Omental fat pad (tissue), 4 donors: ENCODE measurements around the gene FOXI1. TPM values are rescaled to one million over a fixed set of nuclear protein-coding genes. Genes with fewer than 3 reads are reported as not detected.

Experiments used
- ATAC-seq: fragments of 150-250 bp; one replicate; pipeline ENCODE4 v1.9.1; 2016; ENCODE audit warnings: mild to moderate bottlenecking, moderate library complexity; ENCODE audit not compliant: low FRiP score
- DNase-seq: peaks from one replicate; pipeline ENCODE4 v3.0.0-alpha.2; 2019; ENCODE audit warnings: low spot score
- total RNA-seq, 4 donors: library from RNA; depleted of rRNA; stranded (reverse); fragments of >200 nt; gene quantifications; one replicate each; pipeline ENCODE4 v1.1.0, GENCODE V29; 2016
- TF ChIP-seq, protein P1 (sequence below), 3 donors: fragments of 450-650 bp; IDR thresholded peaks; one replicate each; pipeline ENCODE4 v1.5.1; 2016 to 2017; ENCODE audit warnings: antibody characterized with exemption in 3 of 3, mild to moderate bottlenecking in 3 of 3, moderate library complexity in 2 of 3

FOXI1 gene
- total RNA-seq = not detected

DNA sequence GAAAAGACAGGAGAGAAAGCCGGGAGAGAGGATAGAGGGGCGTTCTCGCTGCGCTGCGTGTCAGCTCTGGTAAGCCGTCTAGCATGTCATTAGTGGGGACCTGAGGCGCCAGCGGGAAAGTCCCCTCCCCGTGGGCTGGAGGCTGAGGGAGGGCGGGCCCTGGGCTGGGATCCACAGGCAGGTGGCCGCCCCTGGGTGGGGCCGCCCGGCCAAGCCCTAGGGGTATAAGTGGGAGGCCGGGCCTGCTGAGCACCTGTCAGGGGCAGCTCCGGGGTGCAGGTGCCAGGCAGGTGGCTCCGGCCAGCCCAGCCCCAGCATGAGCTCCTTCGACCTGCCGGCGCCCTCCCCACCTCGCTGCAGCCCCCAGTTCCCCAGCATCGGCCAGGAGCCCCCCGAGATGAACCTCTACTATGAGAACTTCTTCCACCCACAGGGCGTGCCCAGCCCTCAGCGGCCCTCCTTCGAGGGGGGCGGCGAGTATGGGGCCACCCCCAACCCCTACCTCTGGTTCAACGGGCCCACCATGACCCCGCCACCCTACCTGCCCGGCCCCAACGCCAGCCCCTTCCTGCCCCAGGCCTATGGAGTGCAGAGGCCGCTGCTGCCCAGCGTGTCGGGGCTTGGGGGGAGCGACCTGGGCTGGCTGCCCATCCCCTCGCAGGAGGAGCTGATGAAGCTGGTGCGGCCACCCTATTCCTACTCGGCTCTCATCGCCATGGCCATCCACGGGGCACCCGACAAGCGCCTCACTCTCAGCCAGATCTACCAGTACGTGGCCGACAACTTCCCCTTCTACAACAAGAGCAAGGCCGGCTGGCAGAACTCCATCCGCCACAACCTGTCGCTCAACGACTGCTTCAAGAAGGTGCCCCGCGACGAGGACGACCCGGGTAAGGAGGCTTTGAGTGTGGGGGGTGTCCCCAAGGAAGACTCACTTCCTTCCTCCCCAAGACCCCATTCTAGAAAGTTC lies at the start of gene FOXI1:
Gene FOXI1 (plus strand): TSS at position 256 of the 970 bp plus-strand sequence. CDS start 61 bp downstream, at position 317.
- TF ChIP-seq, protein P1, sequence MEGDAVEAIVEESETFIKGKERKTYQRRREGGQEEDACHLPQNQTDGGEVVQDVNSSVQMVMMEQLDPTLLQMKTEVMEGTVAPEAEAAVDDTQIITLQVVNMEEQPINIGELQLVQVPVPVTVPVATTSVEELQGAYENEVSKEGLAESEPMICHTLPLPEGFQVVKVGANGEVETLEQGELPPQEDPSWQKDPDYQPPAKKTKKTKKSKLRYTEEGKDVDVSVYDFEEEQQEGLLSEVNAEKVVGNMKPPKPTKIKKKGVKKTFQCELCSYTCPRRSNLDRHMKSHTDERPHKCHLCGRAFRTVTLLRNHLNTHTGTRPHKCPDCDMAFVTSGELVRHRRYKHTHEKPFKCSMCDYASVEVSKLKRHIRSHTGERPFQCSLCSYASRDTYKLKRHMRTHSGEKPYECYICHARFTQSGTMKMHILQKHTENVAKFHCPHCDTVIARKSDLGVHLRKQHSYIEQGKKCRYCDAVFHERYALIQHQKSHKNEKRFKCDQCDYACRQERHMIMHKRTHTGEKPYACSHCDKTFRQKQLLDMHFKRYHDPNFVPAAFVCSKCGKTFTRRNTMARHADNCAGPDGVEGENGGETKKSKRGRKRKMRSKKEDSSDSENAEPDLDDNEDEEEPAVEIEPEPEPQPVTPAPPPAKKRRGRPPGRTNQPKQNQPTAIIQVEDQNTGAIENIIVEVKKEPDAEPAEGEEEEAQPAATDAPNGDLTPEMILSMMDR (IDR thresholded peaks at IDR 0.05) = no peak

DNA sequence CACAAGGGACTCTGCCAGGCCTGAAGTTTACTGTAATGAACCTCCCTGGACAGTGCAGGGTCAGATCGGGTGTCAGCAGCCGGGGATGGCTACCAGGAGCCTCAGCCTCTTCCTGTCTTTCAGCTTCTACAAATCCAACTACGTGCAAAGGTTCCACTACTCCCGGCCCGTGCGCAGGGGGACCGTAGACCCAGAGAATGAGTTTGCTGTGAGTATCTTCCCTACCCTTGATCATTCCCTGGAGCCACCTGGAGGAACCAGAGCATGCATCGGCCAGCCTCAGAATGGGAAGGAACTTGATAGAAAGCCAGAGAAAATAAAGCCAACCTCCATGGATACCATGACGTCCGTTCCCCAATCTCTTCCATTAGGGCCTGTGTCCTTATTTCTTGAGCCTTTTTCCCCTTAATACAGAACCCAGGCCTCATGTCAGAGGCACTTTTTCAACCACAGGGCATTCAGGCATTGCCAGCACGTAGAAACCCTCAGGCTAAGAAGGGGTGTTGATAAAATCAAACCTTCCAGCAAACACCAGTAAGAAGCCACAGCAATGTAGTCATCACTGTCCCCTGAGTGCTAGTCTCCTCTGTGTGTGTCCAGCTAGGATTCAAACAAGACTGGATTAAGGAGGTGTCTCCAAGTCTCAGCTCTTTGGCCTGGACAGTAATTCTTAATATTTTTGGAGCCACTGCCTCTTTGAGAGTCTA lies 49.0 kb upstream of the FOXI1 start:
- TF ChIP-seq, protein P1 (IDR thresholded peaks at IDR 0.05) = no peak
- no peak for ATAC-seq

More for the DNA sequence above, at the start of gene FOXI1:
- no peak for ATAC-seq
- no peak for DNase-seq

DNA sequence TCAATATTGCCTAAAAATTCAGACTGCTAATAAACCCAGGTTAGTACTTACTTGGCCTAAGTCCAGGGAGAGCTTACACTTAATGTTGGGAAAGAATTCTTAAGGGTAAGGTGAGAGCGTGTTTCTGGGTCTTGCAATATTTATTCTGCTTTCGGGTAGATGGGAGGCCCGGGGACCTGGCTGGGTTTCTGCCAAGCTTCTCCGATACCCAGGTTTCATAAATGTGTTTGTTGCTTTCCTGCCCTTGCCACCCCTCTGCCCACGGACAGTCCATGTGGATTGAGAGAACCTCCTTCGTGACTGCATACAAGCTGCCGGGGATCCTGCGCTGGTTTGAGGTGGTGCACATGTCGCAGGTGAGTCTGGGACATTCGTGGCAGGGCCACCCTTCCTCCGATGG lies 48.4 kb upstream of the FOXI1 start:
- ATAC-seq (no peak), DNase-seq (no peak)

More for the DNA sequence above, 49.0 kb upstream of the FOXI1 start:
- no peak for DNase-seq

DNA sequence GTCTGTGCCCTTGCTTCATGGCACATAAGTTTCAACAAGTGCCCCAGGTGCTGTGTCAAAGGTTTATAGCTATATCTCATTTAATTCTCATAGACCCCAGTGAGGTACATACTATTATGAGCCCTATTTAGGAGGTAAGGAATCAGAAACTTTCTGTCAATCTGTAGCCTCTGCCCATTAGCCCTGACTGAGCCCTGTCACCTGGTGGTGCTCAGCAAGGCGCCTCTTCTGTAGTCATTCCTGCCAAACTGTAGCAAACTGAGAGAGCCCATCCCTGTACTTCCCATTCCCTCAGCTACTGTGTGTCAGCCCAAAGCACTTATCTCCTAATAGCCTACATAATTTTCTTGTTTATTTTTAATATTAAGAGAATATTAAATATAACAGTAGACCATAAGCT lies 46.5 kb upstream of the FOXI1 start:
- ATAC-seq (no peak), DNase-seq (no peak)
- TF ChIP-seq, protein P1 (IDR thresholded peaks at IDR 0.05) = no peak

More for the DNA sequence above, 48.4 kb upstream of the FOXI1 start:
- TF ChIP-seq, protein P1 (IDR thresholded peaks at IDR 0.05) = no peak

DNA sequence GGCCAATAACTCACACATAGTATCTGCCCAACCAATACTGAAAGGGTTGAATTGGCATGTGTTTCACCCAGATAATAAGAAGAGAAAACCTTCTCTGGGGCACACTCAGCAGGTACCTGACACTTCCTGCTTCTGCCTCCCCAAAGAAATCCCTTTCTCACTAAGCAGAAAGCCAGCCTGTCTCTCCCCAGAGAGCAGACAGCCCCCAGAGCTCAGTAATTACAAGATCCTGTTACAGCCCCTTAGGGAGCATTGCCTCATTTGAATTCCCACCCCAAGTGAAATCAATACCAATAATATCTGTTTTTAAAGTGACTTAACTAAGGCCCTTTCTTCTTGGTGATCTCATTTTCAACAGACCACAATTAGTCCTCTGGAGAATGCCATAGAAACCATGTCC lies 38.5 kb upstream of the FOXI1 start:
- TF ChIP-seq, protein P1 (IDR thresholded peaks at IDR 0.05) = no peak
- DNase-seq (no peak), ATAC-seq (no peak)

DNA sequence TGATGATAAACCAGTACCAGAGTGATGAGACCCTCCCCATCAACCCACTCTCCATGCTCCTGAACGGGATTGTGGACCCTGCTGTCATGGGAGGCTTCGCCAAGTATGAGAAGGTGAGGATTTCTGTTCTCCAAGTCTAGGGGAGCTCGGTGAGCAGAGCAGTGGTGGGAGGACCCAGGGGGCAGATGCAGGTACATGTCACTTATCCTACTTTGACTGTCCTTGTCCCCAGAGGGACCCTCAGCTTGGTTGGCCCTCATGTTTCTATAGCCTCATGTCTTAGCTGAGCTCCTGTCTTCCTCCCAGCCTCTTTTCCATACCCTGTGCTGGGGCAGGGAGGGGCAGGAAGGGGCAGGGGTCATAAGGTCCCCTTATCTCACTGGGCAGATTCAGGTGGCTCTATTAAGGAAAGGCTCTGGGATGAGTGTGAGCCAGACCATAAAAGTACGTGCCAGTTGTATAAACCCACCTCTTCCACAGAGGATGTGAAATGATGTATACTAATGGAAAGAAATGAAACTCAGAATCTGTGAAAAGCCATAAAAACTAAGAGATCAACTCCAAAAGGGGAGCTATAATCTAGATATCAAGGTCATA lies 38.0 kb upstream of the FOXI1 start:
- ATAC-seq (no peak), DNase-seq (no peak)
- TF ChIP-seq, protein P1 (IDR thresholded peaks at IDR 0.05) = no peak
